ENCODE data around the gene ZNF318.

DNA sequence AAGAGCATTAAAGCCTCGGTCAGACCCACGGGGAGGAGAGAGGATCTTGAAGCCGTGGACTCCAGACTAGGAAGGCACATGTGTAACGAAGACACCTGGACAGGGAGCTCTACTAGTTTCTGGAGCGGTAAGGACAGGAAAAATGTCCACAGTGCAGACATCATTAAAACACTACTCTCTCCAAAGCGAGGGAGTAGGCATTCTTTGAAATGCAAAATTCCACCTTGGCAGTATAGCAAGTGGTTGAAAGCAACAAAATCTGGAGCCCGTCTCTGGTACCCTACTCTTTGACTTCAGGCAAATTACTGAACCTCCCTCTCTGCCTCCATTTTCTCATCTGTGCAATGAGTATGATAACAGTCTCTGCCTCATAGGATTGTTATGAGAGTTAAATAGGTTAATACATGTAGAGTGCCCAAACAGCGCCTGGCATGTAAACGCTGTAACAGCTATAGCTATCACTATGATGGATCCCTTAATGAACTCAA is 60.4 kb downstream of the ZNF318 start:
- TF ChIP-seq, protein P1, sequence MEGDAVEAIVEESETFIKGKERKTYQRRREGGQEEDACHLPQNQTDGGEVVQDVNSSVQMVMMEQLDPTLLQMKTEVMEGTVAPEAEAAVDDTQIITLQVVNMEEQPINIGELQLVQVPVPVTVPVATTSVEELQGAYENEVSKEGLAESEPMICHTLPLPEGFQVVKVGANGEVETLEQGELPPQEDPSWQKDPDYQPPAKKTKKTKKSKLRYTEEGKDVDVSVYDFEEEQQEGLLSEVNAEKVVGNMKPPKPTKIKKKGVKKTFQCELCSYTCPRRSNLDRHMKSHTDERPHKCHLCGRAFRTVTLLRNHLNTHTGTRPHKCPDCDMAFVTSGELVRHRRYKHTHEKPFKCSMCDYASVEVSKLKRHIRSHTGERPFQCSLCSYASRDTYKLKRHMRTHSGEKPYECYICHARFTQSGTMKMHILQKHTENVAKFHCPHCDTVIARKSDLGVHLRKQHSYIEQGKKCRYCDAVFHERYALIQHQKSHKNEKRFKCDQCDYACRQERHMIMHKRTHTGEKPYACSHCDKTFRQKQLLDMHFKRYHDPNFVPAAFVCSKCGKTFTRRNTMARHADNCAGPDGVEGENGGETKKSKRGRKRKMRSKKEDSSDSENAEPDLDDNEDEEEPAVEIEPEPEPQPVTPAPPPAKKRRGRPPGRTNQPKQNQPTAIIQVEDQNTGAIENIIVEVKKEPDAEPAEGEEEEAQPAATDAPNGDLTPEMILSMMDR (IDR thresholded peaks at IDR 0.05): no peak
- TF ChIP-seq POLR2A (IDR thresholded peaks at IDR 0.05): no peak
